Adrenal gland (tissue), 12 donors: Measurements from ENCODE around the gene MRPS2. TPM values are rescaled to one million over a fixed set of nuclear protein-coding genes. Genes with fewer than 3 reads are reported as not detected.
"Not testable (repeated sequence)": the region's sequence is repeated elsewhere in the genome, so short reads cannot be mapped to it uniquely, and the experiment has no call there.

Experiments used
- DNase-seq, 7 donors: peaks; one replicate each; pipeline ENCODE4 v3.0.0-alpha.2; 2019 to 2020
- H3K27ac ChIP-seq, 5 donors: fragments of 200-600 bp; sonication (generic) in 4 of 5; 1 replicate in 3 of 5; 2 replicates in 2 of 5; pipeline versions ENCODE4 v1.5.1 to v1.8.0; 2016 to 2020; ENCODE audit warnings: mild to moderate bottlenecking in 1 of 5
- H3K27me3 ChIP-seq: fragments of 200-600 bp; 2 replicates; pipeline ENCODE4 v1.8.0; 2021
- H3K36me3 ChIP-seq, 2 donors: fragments of 200-600 bp; replicated peaks in 1 of 2; 1 replicate in 1 of 2; 2 replicates in 1 of 2; pipeline versions ENCODE4 v1.5.1 to v1.8.0; 2018 to 2022
- H3K4me1 ChIP-seq, 2 donors: fragments of 200-600 bp; replicated peaks in 1 of 2; 1 replicate in 1 of 2; 2 replicates in 1 of 2; pipeline versions ENCODE4 v1.5.1 to v1.8.0; 2018 to 2021
- H3K4me3 ChIP-seq, 4 donors: fragments of 200-600 bp; sonication (generic) in 3 of 4; one replicate each; pipeline ENCODE4 v1.5.1; 2016 to 2018
- H3K9me3 ChIP-seq, 3 donors: fragments of 200-600 bp; sonication (generic) in 1 of 3; replicated peaks in 1 of 3; 1 replicate in 2 of 3; 2 replicates in 1 of 3; pipeline versions ENCODE4 v1.5.1 to v1.8.0; 2016 to 2021
- CTCF ChIP-seq, 6 experiments: fragments of 450-650 bp in 4 of 6; fragments of 200-600 bp in 2 of 6; sonication (generic) in 1 of 6; IDR thresholded peaks; 1 replicate in 5 of 6; 2 replicates in 1 of 6; pipeline versions ENCODE4 v1.5.1 to v1.8.0; 2016 to 2021; ENCODE audit warnings: antibody characterized with exemption in 6 of 6, mild to moderate bottlenecking in 2 of 6, moderate library complexity in 1 of 6
- POLR2A ChIP-seq, 2 donors: fragments of 450-650 bp; IDR thresholded peaks; one replicate each; pipeline ENCODE4 v1.6.1; 2017; ENCODE audit warnings: antibody characterized with exemption in 2 of 2, mild to moderate bottlenecking in 2 of 2, moderate library complexity in 1 of 2
- WGBS, 4 donors: extraction: QIAGEN DNeasy Blood & Tissue Kit in 2 of 4; methylation state at CpG; one replicate each; pipeline versions ENCODE4 v1.1.5 to v1.1.7; 2013 to 2017; 5-methylcytosine and 5-hydroxymethylcytosine counted together
- intact Hi-C, 2 donors: fragments of 100-400 bp; cut with DNase I; formaldehyde crosslinking; loops; one replicate each; pipeline versions ENCODE4 v1.14.1 to v1.15.0; 2022 to 2023
- polyA plus RNA-seq, 3 donors: library from polyadenylated mRNA; stranded (reverse); fragments of 200-250 nt in 2 of 3; fragments of 350-450 nt in 1 of 3; fragmentation: Illumina TruSeq in 1 of 3; extraction: RNeasy Lipid Tissue Mini Kit (QIAGEN cat#74804) in 1 of 3; gene quantifications; one replicate each; pipeline ENCODE4 v1.2.3, GENCODE V29; 2013 to 2014
- total RNA-seq, 9 donors: library from RNA; depleted of rRNA in 4 of 9; stranded (reverse); fragments of >200 nt in 4 of 9; fragments of 120-200 nt in 1 of 9; fragmentation: NEBNext Ultra II Directional in 1 of 9; extraction: Animal tissue kit (Norgen Biotek cat#: 25700) in 1 of 9; gene quantifications; one replicate each; pipeline versions ENCODE4 v1.1.0 to v1.2.4, GENCODE V29; 2013 to 2023
- donor health status: healthy with polysubstance abuse.
- donor health status: Bipolar disorder and iron deficiency.
- donor health status: DM: yes; HTN: yes; CAD: no.
- donor health status: DM: no; HTN: no; CAD: no.
- donor health status: DM: no; HTN: no; CAD: no.
- donor health status: DM: yes; HTN: yes; CAD: no.

Gene MRPS2
- total and polyA plus RNA-seq, 12 donors = 31.8 to 84.1 (median 59.8) TPM

GRCh38 chr9:135512904-135513303, 12.4 kb downstream of the MRPS2 start:
- H3K4me3 ChIP-seq = no peak overlapping the region
- no peak for TF ChIP-seq CTCF (IDR thresholded peaks at IDR 0.05)
- no peak for TF ChIP-seq POLR2A (IDR thresholded peaks at IDR 0.05)
- WGBS, 4 donors = 47 to 52% (median 50%) methylated on average over 6 to 7 of the region's 7 CpGs
- intact Hi-C loops = no loop called here
- no peaks in the 10 kb centered on the region for H3K27me3 ChIP-seq
- H3K27ac ChIP-seq = no peak overlapping the region
- H3K4me1 ChIP-seq = no peaks in the 10 kb centered on the region
- H3K36me3 ChIP-seq = no peaks in the 10 kb centered on the region
- peak in 2 of 7 donors; percentile 7 to 16 for DNase-seq
- no peaks in the 10 kb centered on the region for H3K9me3 ChIP-seq

GRCh38 chr9:135513351-135513846, 12.9 kb downstream of the MRPS2 start:
- H3K36me3 ChIP-seq = no peaks in the 10 kb centered on the region
- DNase-seq = peak in 3 of 7 donors; percentile 8 to 35 (median 15)
- no peak for TF ChIP-seq POLR2A (IDR thresholded peaks at IDR 0.05)
- no peak for TF ChIP-seq CTCF (IDR thresholded peaks at IDR 0.05)
- no peak overlapping the region for H3K27ac ChIP-seq
- intact Hi-C loops = no loop called here
- H3K4me1 ChIP-seq = no peaks in the 10 kb centered on the region
- H3K4me3 ChIP-seq = no peak overlapping the region
- WGBS, 4 donors = 69 to 81% (median 74%) methylated on average over 12 to 19 of the region's 19 CpGs
- H3K27me3 ChIP-seq = no peaks in the 10 kb centered on the region
- H3K9me3 ChIP-seq = no peaks in the 10 kb centered on the region

- intact Hi-C loops, H3K9me3 ChIP-seq, H3K4me3 ChIP-seq, H3K27ac ChIP-seq, H3K4me1 ChIP-seq, H3K27me3 ChIP-seq, H3K36me3 ChIP-seq: not testable (repeated sequence)
- 40 to 88% (median 88%) methylated on average over 1 to 9 of the region's 9 CpGs; no CpG with 5 or more reads in 1 of the 4 donors for WGBS, 4 donors
- DNase-seq = peak in 1 of 7 donors; percentile 8
Measured at GRCh38 chr9:135513906-135514305, 13.4 kb downstream of the MRPS2 start.

- no peak overlapping the region for H3K27ac ChIP-seq
- H3K9me3 ChIP-seq = no peaks in the 10 kb centered on the region
- intact Hi-C loops = no loop called here
- no peaks in the 10 kb centered on the region for H3K4me1 ChIP-seq
- TF ChIP-seq POLR2A (IDR thresholded peaks at IDR 0.05) (no peak), CTCF (IDR thresholded peaks at IDR 0.05) (no peak)
- DNase-seq = peak in 4 of 7 donors; percentile 5 to 21 (median 12)
- no peak overlapping the region for H3K4me3 ChIP-seq
- H3K36me3 ChIP-seq = no peaks in the 10 kb centered on the region
- no peaks in the 10 kb centered on the region for H3K27me3 ChIP-seq
- WGBS, 4 donors = 81 to 87% (median 85%) methylated on average over 12 to 17 of the region's 17 CpGs
Measured at GRCh38 chr9:135514342-135515082, 14.0 kb downstream of the MRPS2 start.
